ENCODE data around the gene ALG9. TPM values are rescaled to one million over a fixed set of nuclear protein-coding genes. Genes with fewer than 3 reads are reported as not detected.

The ALG9 gene
- total RNA-seq, 2 donors from 2014 or later = 32.0 to 43.5 TPM

- no peak overlapping the region for H3K27ac Mint-ChIP-seq
- no peak for ATAC-seq
- DNase-seq (ENCODE audit: low spot score) = no peak
- no peaks in the 10 kb centered on the region for H3K9me3 Mint-ChIP-seq
- no peak overlapping the region for H3K4me3 Mint-ChIP-seq
- no peaks in the 10 kb centered on the region for H3K4me1 Mint-ChIP-seq (ENCODE audit: low read depth in 2 of 2)
- no peaks in the 10 kb centered on the region for H3K27me3 Mint-ChIP-seq
- H3K36me3 Mint-ChIP-seq = no peaks in the 10 kb centered on the region
Observed at GRCh38 chr11:111814106-111814505, 57.3 kb downstream of the ALG9 start.

DNA sequence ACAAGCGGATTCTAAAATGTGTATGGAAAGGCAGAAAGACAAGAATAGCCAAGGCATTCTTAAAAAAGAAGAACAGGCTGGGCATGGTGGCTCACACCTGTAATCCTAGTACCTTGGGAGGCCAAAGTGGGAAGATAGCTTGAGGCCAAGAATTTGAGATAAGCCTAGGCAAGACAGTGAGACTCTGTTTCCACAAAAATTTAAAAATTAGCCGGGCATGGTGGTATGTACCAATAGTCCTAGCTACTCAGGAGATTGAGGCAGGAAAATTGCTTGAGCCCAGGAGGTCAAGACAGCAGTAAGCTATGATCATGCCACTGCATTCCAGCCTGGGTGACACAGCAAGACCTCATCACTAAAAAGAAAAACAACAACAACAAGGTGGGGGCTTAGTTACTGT is 59.2 kb downstream of the ALG9 start:
- ATAC-seq (no peak), DNase-seq (ENCODE audit: low spot score) (no peak)
- Mint-ChIP-seq H3K4me3 (no peak overlapping the region), H3K36me3 (peaks cover 9% of the 10 kb centered on the region), H3K4me1 (ENCODE audit: low read depth in 2 of 2) (no peaks in the 10 kb centered on the region), H3K9me3 (no peaks in the 10 kb centered on the region), H3K27ac (no peak overlapping the region), H3K27me3 (no peaks in the 10 kb centered on the region)

- no peaks in the 10 kb centered on the region for H3K9me3 Mint-ChIP-seq
Observed at GRCh38 chr11:111811445-111811844, 59.9 kb downstream of the ALG9 start.

GRCh38 chr11:111808834-111809233 is 62.5 kb downstream of the ALG9 start:
- Mint-ChIP-seq H3K27me3 (no peaks in the 10 kb centered on the region), H3K36me3 (peaks cover 20% of the 10 kb centered on the region), H3K9me3 (no peaks in the 10 kb centered on the region), H3K4me3 (no peak overlapping the region), H3K4me1 (ENCODE audit: low read depth in 2 of 2) (no peaks in the 10 kb centered on the region), H3K27ac (peak overlapping the region in 1 of 2 donors; percentile 9)
- no peak for DNase-seq (ENCODE audit: low spot score)
- no peak for ATAC-seq

More at GRCh38 chr11:111811445-111811844, 59.9 kb downstream of the ALG9 start:
- no peaks in the 10 kb centered on the region for H3K27me3 Mint-ChIP-seq
- H3K4me1 Mint-ChIP-seq (ENCODE audit: low read depth in 2 of 2) = no peaks in the 10 kb centered on the region
- H3K27ac Mint-ChIP-seq = no peak overlapping the region
- H3K4me3 Mint-ChIP-seq = no peak overlapping the region
- H3K36me3 Mint-ChIP-seq = peaks cover 17% of the 10 kb centered on the region
- ATAC-seq (no peak), DNase-seq (ENCODE audit: low spot score) (no peak)

GRCh38 chr11:111808063-111808588 is 63.3 kb downstream of the ALG9 start:
- H3K9me3 Mint-ChIP-seq = no peaks in the 10 kb centered on the region
- H3K27ac Mint-ChIP-seq = peak overlapping the region in 1 of 2 donors; percentile 9
- no peaks in the 10 kb centered on the region for H3K27me3 Mint-ChIP-seq
- H3K36me3 Mint-ChIP-seq = peaks cover 20% of the 10 kb centered on the region
- DNase-seq (ENCODE audit: low spot score) (no peak), ATAC-seq (no peak)
- H3K4me1 Mint-ChIP-seq (ENCODE audit: low read depth in 2 of 2) = no peaks in the 10 kb centered on the region
- H3K4me3 Mint-ChIP-seq = no peak overlapping the region

DNA sequence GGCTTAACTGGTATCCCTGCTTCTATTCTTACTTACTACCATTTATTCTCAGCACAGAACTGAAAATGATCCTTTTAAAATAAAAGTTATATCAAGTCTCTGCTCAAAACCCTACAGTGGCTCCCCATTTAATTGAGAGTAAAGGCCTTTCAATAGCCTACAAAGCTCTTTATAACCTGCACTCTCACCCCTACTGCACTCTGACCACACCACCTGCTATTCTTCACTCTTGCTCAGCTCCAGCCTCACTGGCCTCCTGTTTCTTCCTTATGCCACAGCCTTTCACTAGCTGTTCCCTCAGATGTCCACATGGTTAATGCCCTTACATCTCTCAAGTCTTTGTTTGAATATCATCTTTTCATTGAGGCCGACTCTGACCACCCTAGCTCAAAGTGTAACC is 64.3 kb downstream of the ALG9 start:
- H3K4me1 Mint-ChIP-seq (ENCODE audit: low read depth in 2 of 2) = peaks cover 0 to 1% of the 10 kb centered on the region in 2 donors
- DNase-seq (ENCODE audit: low spot score) (no peak), ATAC-seq (no peak)
- H3K27me3 Mint-ChIP-seq = no peaks in the 10 kb centered on the region
- H3K36me3 Mint-ChIP-seq = peaks cover 25% of the 10 kb centered on the region
- no peak overlapping the region for H3K27ac Mint-ChIP-seq
- no peaks in the 10 kb centered on the region for H3K9me3 Mint-ChIP-seq
- no peak overlapping the region for H3K4me3 Mint-ChIP-seq

DNA sequence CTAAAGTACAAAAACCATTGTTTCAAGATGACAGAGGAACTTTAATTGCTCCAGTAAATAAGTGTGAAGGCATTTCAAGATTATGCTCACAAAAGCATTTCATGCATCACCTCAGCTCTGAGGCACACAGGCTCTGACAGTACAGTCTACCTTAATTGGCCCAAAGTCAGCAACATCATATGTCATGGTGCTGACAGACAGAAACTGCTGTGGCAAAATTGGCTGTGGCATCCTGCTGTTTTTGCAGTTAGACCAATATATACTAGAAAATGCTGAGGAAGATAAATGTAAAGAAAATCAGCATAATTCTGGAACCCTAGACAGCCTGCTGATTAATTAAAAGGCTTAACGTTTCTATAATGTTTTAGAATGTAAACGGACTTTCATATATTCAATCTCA is 70.2 kb downstream of the ALG9 start:
- DNase-seq (ENCODE audit: low spot score) = no peak
- H3K9me3 Mint-ChIP-seq = no peaks in the 10 kb centered on the region
- peaks cover 9% of the 10 kb centered on the region for H3K36me3 Mint-ChIP-seq
- H3K27ac Mint-ChIP-seq = no peak overlapping the region
- no peaks in the 10 kb centered on the region for H3K27me3 Mint-ChIP-seq
- peaks cover 5 to 6% of the 10 kb centered on the region in 2 donors for H3K4me1 Mint-ChIP-seq (ENCODE audit: low read depth in 2 of 2)
- no peak for ATAC-seq
- H3K4me3 Mint-ChIP-seq = no peak overlapping the region

DNA sequence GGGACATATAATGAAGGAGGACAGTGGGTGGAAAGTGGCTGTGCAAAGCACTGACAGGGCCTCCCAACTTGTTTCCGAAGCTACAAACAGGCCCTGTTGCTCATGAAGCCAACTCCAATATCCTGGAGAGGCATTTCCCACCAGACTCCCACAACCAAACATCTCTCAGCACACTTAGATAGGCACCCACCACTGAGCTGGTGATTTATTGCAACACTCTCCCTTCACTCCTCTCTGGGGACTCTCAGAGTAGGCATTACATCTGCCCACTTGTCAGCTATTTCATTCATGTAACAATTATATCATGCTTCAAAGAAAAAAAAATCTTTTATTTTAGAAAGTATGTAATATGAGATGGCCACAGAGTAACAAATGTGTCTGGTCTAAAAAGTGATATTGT is 73.1 kb downstream of the ALG9 start:
- H3K36me3 Mint-ChIP-seq = peaks cover 9% of the 10 kb centered on the region

DNA sequence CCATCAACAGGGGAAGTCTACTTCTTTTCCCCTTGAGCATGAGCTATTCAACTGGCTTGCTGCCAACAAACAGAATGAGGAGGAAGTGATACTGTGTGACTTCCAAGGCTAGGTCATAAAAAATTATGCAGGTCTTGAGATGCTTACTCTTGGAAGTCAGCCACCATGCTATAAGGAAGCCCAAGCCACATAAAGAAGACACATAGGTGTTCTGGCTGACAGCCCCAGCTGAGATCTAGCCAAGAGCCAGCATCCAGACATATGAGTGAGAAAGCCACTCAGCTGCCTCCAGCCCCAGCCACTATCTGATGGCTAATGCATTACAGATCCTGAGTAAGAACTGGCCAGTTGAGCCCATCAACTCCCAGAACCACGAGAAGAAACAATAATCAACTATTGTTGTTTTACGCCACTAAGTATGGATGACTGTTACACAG is 74.2 kb downstream of the ALG9 start:
- ATAC-seq (no peak), DNase-seq (ENCODE audit: low spot score) (no peak)
- peaks cover 5% of the 10 kb centered on the region for H3K36me3 Mint-ChIP-seq
- no peak overlapping the region for H3K27ac Mint-ChIP-seq
- peaks cover 4 to 6% of the 10 kb centered on the region in 2 donors for H3K4me1 Mint-ChIP-seq (ENCODE audit: low read depth in 2 of 2)
- no peaks in the 10 kb centered on the region for H3K27me3 Mint-ChIP-seq
- H3K4me3 Mint-ChIP-seq = no peak overlapping the region
- H3K9me3 Mint-ChIP-seq = no peaks in the 10 kb centered on the region

More for the DNA sequence above, 73.1 kb downstream of the ALG9 start:
- no peaks in the 10 kb centered on the region for H3K27me3 Mint-ChIP-seq
- no peaks in the 10 kb centered on the region for H3K9me3 Mint-ChIP-seq
- no peak for DNase-seq (ENCODE audit: low spot score)
- no peak overlapping the region for H3K27ac Mint-ChIP-seq
- H3K4me3 Mint-ChIP-seq = no peak overlapping the region
- no peak for ATAC-seq
- peaks cover 5 to 6% of the 10 kb centered on the region in 2 donors for H3K4me1 Mint-ChIP-seq (ENCODE audit: low read depth in 2 of 2)

DNA sequence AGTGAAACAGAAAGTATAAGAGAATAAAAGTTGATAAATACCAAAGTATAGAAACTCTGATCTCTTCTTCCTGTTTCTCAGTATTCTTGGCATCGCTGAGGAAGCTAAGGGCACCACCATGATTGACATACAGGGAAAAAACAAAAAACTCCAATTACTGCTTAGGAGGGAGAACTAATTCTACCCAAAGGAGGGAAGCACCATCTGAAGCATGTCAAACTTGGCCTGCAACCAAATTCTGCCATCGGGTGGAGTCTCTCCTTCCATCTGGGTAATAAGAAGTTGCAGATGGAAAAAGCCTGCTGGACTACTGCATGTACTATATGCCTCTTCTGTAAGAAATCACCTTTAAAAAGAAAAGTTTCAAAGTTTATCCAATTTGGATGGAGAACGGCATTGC is 74.7 kb downstream of the ALG9 start:
- Mint-ChIP-seq H3K27me3 (no peaks in the 10 kb centered on the region), H3K4me1 (ENCODE audit: low read depth in 2 of 2) (peaks cover 0 to 6% of the 10 kb centered on the region in 2 donors), H3K4me3 (no peak overlapping the region), H3K27ac (no peak overlapping the region), H3K9me3 (no peaks in the 10 kb centered on the region), H3K36me3 (no peaks in the 10 kb centered on the region)
- ATAC-seq (no peak), DNase-seq (ENCODE audit: low spot score) (no peak)

DNA sequence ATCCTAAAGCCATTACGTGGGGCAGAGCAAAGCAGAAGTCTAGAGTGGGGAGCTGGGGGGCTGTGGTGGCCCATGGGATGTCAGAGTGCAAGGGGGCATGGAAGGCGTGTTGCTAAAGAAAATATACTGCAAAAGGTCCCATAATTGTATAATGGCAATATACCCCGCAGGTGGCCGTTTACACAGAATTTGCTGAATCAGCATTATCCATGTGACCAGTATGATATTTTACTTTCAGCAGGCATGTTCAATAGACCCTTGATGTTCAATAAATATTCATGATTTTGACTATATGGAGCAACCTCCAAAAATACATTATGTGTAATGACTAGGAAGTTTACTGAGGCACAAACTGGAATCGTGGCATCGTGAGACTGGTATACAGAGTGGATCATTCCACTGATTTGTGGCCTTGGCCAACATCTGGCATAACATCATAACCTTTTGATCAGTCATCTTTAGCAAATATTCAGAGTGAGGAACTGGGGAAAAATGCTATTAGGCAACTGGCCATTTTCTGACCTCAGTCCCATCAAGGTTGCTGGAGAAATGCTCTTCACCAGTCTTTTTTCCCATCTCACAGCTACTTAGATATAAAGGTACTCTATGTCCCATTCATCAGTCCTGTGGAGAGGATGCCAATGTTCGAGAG is 75.9 kb downstream of the ALG9 start:
- H3K4me3 Mint-ChIP-seq = no peak overlapping the region
- no peak for DNase-seq (ENCODE audit: low spot score)
- H3K36me3 Mint-ChIP-seq = no peaks in the 10 kb centered on the region

GRCh38 chr11:111793863-111794262 is 77.5 kb downstream of the ALG9 start:
- Mint-ChIP-seq H3K4me3 (no peak overlapping the region), H3K27me3 (no peaks in the 10 kb centered on the region), H3K9me3 (no peaks in the 10 kb centered on the region), H3K36me3 (no peaks in the 10 kb centered on the region), H3K27ac (no peak overlapping the region), H3K4me1 (ENCODE audit: low read depth in 2 of 2) (peaks cover 0 to 4% of the 10 kb centered on the region in 2 donors)
- ATAC-seq (no peak), DNase-seq (ENCODE audit: low spot score) (no peak)

More for the DNA sequence above, 75.9 kb downstream of the ALG9 start:
- no peaks in the 10 kb centered on the region for H3K27me3 Mint-ChIP-seq
- peaks cover 0 to 4% of the 10 kb centered on the region in 2 donors for H3K4me1 Mint-ChIP-seq (ENCODE audit: low read depth in 2 of 2)
- no peaks in the 10 kb centered on the region for H3K9me3 Mint-ChIP-seq
- H3K27ac Mint-ChIP-seq = no peak overlapping the region
- no peak for ATAC-seq

DNA sequence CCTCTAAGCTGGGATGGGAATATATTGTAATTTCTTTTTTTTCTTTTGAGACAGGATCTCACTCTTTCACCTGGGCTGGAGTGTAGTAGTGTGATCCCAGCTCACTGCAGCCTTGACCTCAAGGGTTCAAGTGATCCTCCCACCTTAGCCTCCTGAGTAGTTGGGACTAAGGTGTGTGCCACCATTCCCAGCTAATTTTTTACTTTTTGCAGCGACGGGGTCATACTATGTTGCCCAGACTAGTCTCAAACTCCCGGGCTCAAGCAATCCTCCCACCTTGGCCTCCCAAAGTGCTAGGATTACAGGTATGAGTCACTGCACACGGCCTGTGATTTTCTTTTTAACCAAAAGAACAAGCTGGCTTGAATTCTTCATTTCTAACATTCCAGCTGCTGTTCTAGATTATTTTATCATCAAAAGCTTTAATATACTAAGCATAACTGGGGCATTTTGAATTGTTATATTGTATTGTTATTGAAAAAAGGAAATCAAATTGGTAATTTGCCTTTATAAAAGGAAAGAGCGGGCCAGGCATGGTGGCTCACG is 78.4 kb downstream of the ALG9 start:
- H3K27ac Mint-ChIP-seq = no peak overlapping the region

DNA sequence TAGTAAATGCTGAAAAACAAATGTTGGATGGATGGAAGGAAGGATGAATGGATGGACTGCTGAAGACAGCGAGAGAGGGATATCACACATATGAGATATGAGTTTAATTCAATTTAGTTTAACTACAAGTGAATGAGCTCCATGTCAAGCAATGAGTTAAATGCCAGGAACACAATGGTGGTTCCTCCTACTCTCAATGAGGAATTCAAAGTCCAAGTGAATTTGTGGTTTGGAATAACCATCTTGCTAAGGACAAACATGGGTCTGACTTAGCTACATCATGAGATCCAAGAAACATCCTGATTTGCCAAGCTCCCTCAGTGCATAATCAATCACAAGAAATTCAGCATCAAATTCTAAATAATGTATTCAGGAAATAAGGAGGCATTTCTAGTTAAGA is 79.1 kb downstream of the ALG9 start:
- ATAC-seq (no peak), DNase-seq (ENCODE audit: low spot score) (no peak)
- H3K4me1 Mint-ChIP-seq (ENCODE audit: low read depth in 2 of 2) = peaks cover 0 to 4% of the 10 kb centered on the region in 2 donors
- H3K4me3 Mint-ChIP-seq = no peak overlapping the region
- no peak overlapping the region for H3K27ac Mint-ChIP-seq
- no peaks in the 10 kb centered on the region for H3K36me3 Mint-ChIP-seq
- H3K9me3 Mint-ChIP-seq = no peaks in the 10 kb centered on the region
- no peaks in the 10 kb centered on the region for H3K27me3 Mint-ChIP-seq

More for the DNA sequence above, 78.4 kb downstream of the ALG9 start:
- peaks cover 0 to 4% of the 10 kb centered on the region in 2 donors for H3K4me1 Mint-ChIP-seq (ENCODE audit: low read depth in 2 of 2)
- H3K4me3 Mint-ChIP-seq = no peak overlapping the region
- H3K36me3 Mint-ChIP-seq = no peaks in the 10 kb centered on the region
- H3K27me3 Mint-ChIP-seq = no peaks in the 10 kb centered on the region
- H3K9me3 Mint-ChIP-seq = no peaks in the 10 kb centered on the region
- no peak for DNase-seq (ENCODE audit: low spot score)
- no peak for ATAC-seq

Data from natural killer cell treated with Interleukin-12 subunit alpha and Interleukin-12 subunit beta and Interleukin-15 and Interleukin-18, amount 100 ng/mL, for 72 hours (primary cell).